Measurements from ENCODE around the gene NANS. TPM values are rescaled to one million over a fixed set of nuclear protein-coding genes. Genes with fewer than 3 reads are reported as not detected.

NANS gene, protein sequence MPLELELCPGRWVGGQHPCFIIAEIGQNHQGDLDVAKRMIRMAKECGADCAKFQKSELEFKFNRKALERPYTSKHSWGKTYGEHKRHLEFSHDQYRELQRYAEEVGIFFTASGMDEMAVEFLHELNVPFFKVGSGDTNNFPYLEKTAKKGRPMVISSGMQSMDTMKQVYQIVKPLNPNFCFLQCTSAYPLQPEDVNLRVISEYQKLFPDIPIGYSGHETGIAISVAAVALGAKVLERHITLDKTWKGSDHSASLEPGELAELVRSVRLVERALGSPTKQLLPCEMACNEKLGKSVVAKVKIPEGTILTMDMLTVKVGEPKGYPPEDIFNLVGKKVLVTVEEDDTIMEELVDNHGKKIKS
- total RNA-seq: 52.0 to 54.8 TPM (median 53.2 TPM) in 3 replicates
- long read RNA-seq, transcript NANS-201 (6 exons, 1,170 nt): major isoform, 34 of 42 reads
- long read RNA-seq, partial matches to known transcripts: 5 of 42 reads
- long read RNA-seq, other reads (novel, unspliced or antisense): 3 of 42 reads

DNA sequence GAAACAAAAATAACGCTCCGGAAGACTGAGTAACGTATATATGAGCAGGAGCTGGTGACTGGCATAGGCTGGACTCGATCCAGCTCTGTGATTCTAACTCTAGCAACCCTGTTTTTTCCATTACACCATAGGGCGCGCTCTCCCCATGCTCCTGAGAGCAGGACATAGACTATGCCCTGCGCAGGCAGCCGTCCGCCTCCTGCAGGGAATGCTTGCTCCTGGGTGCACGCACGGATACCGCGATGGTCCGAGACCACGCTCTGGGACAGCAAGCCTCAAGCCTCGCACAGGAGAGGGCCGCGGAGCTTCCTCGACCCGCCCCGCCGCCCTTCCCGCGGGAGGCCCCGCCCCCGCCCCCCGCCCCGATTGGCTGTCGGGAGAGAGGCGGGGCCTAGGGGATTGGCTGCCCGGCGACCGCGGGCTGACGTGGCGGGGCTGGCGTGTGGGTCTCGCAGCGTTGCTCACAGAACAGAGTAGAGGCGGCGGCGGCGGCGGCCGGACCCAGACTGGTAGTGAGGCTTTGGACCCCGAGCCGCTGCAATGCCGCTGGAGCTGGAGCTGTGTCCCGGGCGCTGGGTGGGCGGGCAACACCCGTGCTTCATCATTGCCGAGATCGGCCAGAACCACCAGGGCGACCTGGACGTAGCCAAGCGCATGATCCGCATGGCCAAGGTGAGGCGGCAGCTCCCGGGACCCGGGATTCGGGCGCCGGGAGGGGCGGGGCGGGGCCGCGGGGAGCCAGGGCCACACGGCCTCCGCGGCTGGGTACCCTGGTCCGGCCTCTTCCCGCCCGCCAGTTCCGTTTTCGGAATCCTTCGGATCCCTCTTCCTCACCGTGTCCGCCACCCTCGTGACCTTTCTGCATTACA lies at the start of gene NANS:
Gene NANS, plus strand, starts transcription at position 464 of the 869 bp plus-strand sequence. Its CDS starts 77 bp downstream, at position 541.
- DNase-seq (ENCODE audit: low spot score): peak; percentile 97
- peak within 1 kb of the TSS; percentile 100 for H3K4me3 Mint-ChIP-seq (ENCODE audit: unreplicated experiment)
- TF ChIP-seq, protein P1, sequence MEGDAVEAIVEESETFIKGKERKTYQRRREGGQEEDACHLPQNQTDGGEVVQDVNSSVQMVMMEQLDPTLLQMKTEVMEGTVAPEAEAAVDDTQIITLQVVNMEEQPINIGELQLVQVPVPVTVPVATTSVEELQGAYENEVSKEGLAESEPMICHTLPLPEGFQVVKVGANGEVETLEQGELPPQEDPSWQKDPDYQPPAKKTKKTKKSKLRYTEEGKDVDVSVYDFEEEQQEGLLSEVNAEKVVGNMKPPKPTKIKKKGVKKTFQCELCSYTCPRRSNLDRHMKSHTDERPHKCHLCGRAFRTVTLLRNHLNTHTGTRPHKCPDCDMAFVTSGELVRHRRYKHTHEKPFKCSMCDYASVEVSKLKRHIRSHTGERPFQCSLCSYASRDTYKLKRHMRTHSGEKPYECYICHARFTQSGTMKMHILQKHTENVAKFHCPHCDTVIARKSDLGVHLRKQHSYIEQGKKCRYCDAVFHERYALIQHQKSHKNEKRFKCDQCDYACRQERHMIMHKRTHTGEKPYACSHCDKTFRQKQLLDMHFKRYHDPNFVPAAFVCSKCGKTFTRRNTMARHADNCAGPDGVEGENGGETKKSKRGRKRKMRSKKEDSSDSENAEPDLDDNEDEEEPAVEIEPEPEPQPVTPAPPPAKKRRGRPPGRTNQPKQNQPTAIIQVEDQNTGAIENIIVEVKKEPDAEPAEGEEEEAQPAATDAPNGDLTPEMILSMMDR (IDR thresholded peaks at IDR 0.05): peak; percentile 43
- peaks cover 17% of the 10 kb centered on the region for H3K4me1 Mint-ChIP-seq (ENCODE audit: low read depth)
- H3K27ac Mint-ChIP-seq (ENCODE audit: unreplicated experiment): peak within 1 kb of the TSS; percentile 100
- H3K9me3 Mint-ChIP-seq (ENCODE audit: low read depth): no peaks in the 10 kb centered on the region
- H3K36me3 Mint-ChIP-seq (ENCODE audit: low read depth): peaks cover 7% of the 10 kb centered on the region
- no peaks in the 10 kb centered on the region for H3K27me3 Mint-ChIP-seq (ENCODE audit: low read depth)

DNA sequence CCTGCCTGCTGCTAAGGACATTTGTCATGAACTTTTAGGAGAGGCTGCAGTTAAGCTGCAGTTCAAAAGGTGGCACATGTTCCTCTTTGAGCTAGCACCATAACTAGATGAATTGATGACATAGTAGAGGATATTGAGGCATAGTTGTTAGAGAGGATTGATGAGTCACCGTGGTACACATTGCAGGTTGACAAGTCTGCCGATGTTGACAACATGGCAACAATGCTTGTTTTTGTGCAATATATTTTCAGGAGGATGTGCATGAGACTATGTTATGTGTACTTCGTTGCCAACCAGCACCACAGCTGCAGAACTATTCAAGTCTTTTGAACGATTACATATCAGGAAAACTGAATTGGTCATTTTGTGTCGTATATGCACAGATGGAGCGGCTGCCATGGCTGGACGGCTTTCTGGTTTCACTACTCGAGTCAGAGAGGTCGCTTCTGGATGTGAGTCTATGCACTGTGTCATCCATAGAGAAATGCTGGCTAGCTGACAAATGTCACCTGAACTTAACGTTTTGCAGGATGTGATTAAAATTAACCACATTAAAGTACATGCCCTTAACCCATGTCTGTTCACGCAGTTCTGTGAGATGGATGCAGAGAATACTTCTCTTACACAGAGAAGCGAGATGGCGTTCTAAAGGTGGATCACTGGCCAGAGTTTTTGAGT lies 49.1 kb upstream of the NANS start:
- Mint-ChIP-seq H3K4me1 (ENCODE audit: low read depth) (peaks cover 15% of the 10 kb centered on the region), H3K27ac (ENCODE audit: unreplicated experiment) (no peak overlapping the region), H3K9me3 (ENCODE audit: low read depth) (no peaks in the 10 kb centered on the region), H3K4me3 (ENCODE audit: unreplicated experiment) (no peak overlapping the region), H3K36me3 (ENCODE audit: low read depth) (peaks cover 43% of the 10 kb centered on the region), H3K27me3 (ENCODE audit: low read depth) (no peaks in the 10 kb centered on the region)
- TF ChIP-seq, protein P1 (IDR thresholded peaks at IDR 0.05): no peak
- DNase-seq (ENCODE audit: low spot score): no peak

GRCh38 chr9:98008764-98009163 lies 47.8 kb upstream of the NANS start:
- DNase-seq (ENCODE audit: low spot score): no peak
- peaks cover 46% of the 10 kb centered on the region for H3K36me3 Mint-ChIP-seq (ENCODE audit: low read depth)
- H3K27ac Mint-ChIP-seq (ENCODE audit: unreplicated experiment): no peak overlapping the region
- H3K27me3 Mint-ChIP-seq (ENCODE audit: low read depth): no peaks in the 10 kb centered on the region
- TF ChIP-seq, protein P1 (IDR thresholded peaks at IDR 0.05): no peak
- H3K9me3 Mint-ChIP-seq (ENCODE audit: low read depth): no peaks in the 10 kb centered on the region
- no peak overlapping the region for H3K4me3 Mint-ChIP-seq (ENCODE audit: unreplicated experiment)
- peaks cover 15% of the 10 kb centered on the region for H3K4me1 Mint-ChIP-seq (ENCODE audit: low read depth)

- peak overlapping the region; percentile 10 for H3K27ac Mint-ChIP-seq (ENCODE audit: unreplicated experiment)
- H3K9me3 Mint-ChIP-seq (ENCODE audit: low read depth): no peaks in the 10 kb centered on the region
- TF ChIP-seq, protein P1 (IDR thresholded peaks at IDR 0.05): no peak
- peaks cover 49% of the 10 kb centered on the region for H3K36me3 Mint-ChIP-seq (ENCODE audit: low read depth)
- H3K4me1 Mint-ChIP-seq (ENCODE audit: low read depth): peaks cover 15% of the 10 kb centered on the region
- no peak for DNase-seq (ENCODE audit: low spot score)
- no peaks in the 10 kb centered on the region for H3K27me3 Mint-ChIP-seq (ENCODE audit: low read depth)
- no peak overlapping the region for H3K4me3 Mint-ChIP-seq (ENCODE audit: unreplicated experiment)
These were observed 47.1 kb upstream of the NANS start for GRCh38 chr9:98009437-98009836.
